GM12878 (cell line): ENCODE data around the gene NAA11.

Experiments
- CEBPZ ChIP-seq: fragments of 150-350 bp; IDR thresholded peaks from 2 replicates; pipeline ENCODE4 v1.6.1; 2016; ENCODE audit warnings: low read depth, low read length
- CTCF ChIP-seq, 3 experiments: IDR thresholded peaks in 2 of 3; conservative IDR thresholded peaks in 1 of 3; 2 replicates each; pipeline ENCODE4 v1.5.1; 2011; ENCODE audit warnings: low read depth in 3 of 3, low read length in 3 of 3, mild to moderate bottlenecking in 3 of 3, control low read depth in 2 of 3, moderate library complexity in 2 of 3, inconsistent platforms in 1 of 3, mixed read lengths in 1 of 3; ENCODE audit not compliant: control insufficient read depth in 2 of 3, insufficient read depth in 1 of 3; ENCODE audit errors: extremely low read depth in 1 of 3
- E2F4 ChIP-seq: IDR thresholded peaks from 2 replicates; pipeline ENCODE4 v1.6.1; 2012; ENCODE audit warnings: low read depth, low read length, improper control_type of control experiment
- ESRRA ChIP-seq: IDR thresholded peaks from 2 replicates; pipeline ENCODE4 v1.6.1; 2012; ENCODE audit warnings: mild to moderate bottlenecking, low read length, improper control_type of control experiment
- EZH2 ChIP-seq: IDR thresholded peaks from 2 replicates; pipeline ENCODE4 v1.6.1; 2012; ENCODE audit warnings: low read depth, mild to moderate bottlenecking, control low read depth, inconsistent platforms, low read length, borderline replicate concordance; ENCODE audit not compliant: control insufficient read depth
- KDM1A ChIP-seq: fragments of 200-600 bp; sonication (generic); IDR thresholded peaks from 2 replicates; pipeline ENCODE4 v1.6.1; 2016; ENCODE audit warnings: borderline replicate concordance
- NFYB ChIP-seq: IDR thresholded peaks from 2 replicates; pipeline ENCODE4 v1.6.1; 2011; ENCODE audit warnings: low read depth, mild to moderate bottlenecking, low read length, improper control_type of control experiment, moderate library complexity; ENCODE audit not compliant: insufficient read depth
- PAX8 ChIP-seq: fragments of 450-650 bp; IDR thresholded peaks from 2 replicates; pipeline ENCODE4 v1.6.1; 2017; ENCODE audit warnings: mild to moderate bottlenecking, moderate library complexity
- RFX5 ChIP-seq: IDR thresholded peaks from 2 replicates; pipeline ENCODE4 v1.6.1; 2011; ENCODE audit warnings: low read depth, low read length, improper control_type of control experiment
- SIN3A ChIP-seq: IDR thresholded peaks from 2 replicates; pipeline ENCODE4 v1.6.1; 2012; ENCODE audit warnings: low read depth, low read length, improper control_type of control experiment
- SUZ12 ChIP-seq: fragments of 200-600 bp; sonication (generic); IDR thresholded peaks from one replicate; pipeline ENCODE4 v1.6.1; 2018; ENCODE audit warnings: antibody characterized with exemption, mild to moderate bottlenecking; ENCODE audit not compliant: unreplicated experiment
- YY1 ChIP-seq: IDR thresholded peaks from 2 replicates; pipeline ENCODE4 v1.6.1; 2011; ENCODE audit warnings: low read depth, mild to moderate bottlenecking, low read length

GRCh38 chr4:79348405-79348804 lies 22.5 kb upstream of the NAA11 start:
- TF ChIP-seq SUZ12, result no peak
- TF ChIP-seq CTCF (IDR thresholded peaks at IDR 0.05 in 2 of 3, conservative IDR thresholded peaks at IDR 0.05 in 1 of 3; ENCODE audit: control insufficient read depth in 2 of 3, extremely low read depth in 1 of 3, insufficient read depth in 1 of 3, low read depth in 3 of 3, low read length in 3 of 3), result no peak
- TF ChIP-seq E2F4, result no peak
- TF ChIP-seq SIN3A, result no peak
- no peak for TF ChIP-seq ESRRA
- TF ChIP-seq EZH2, result no peak
- TF ChIP-seq KDM1A, result no peak
- no peak for TF ChIP-seq RFX5
- TF ChIP-seq PAX8, result no peak
- no peak for TF ChIP-seq CEBPZ
- TF ChIP-seq YY1, result no peak
- TF ChIP-seq NFYB, result no peak
